ENCODE data around the gene MKI67.
A peak's percentile ranks its signal among the peaks of the same experiment; 100 is the strongest.

Gene MKI67

DNA sequence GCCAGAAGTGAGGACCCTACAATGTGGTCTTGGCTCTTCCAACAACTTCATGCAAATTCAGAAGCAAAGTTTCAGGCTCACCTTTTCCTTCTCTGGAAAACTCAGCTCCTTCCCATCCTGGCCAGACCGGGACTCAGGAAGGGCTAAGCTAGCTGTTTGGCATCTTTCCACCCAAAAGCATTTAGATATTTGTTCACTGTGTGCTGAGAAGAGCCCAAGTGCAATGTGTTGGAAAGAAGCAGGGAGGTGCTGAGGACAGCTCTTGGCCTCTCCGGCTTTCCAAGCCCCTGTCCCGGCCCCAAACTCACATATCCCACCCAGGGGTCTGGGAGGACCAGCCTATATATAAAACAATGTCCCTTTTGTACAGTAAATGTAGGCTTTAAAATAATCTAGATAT lies 44.5 kb downstream of the MKI67 start:
- DNase-seq = no peak

DNA sequence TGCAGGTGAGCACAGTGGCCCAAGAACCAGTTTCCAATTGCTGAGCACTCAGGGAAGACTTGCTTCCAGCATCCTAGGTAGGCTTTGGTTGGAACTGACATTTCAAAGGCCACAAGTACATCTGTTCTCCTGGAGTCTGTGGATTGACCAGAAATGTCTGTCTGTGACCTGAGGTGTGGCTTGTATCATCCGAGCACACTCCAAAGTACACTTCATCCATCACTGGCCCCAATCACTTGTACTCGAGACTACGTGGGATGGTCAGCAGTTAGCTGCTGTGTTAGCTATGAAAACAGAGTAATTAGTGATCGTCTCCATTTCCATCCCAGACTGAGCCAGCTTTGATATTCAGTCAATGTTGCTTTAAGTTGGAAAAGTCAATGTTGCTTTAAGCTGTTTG lies 45.0 kb downstream of the MKI67 start:
- no peak for DNase-seq

DNA sequence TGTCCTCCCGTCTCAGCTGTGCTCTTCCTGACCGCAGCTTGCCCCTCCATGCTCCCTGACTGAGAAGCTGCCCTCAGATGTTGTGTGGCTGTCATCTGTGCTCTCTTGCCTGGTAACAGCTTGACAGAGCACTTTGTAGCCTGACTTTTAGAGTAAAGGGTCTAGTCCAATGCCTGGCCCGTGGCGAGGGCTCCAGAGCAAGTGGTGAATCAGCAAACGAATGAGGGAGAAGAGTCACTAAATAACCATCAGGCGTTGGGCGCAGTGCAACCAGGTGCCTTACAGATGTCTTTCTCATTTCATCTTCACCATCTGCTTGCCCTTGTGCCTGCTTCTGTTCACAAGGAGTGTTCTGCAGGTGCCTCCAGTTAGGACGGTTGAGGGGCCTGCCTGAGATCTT lies 45.6 kb downstream of the MKI67 start:
- no peak for DNase-seq

DNA sequence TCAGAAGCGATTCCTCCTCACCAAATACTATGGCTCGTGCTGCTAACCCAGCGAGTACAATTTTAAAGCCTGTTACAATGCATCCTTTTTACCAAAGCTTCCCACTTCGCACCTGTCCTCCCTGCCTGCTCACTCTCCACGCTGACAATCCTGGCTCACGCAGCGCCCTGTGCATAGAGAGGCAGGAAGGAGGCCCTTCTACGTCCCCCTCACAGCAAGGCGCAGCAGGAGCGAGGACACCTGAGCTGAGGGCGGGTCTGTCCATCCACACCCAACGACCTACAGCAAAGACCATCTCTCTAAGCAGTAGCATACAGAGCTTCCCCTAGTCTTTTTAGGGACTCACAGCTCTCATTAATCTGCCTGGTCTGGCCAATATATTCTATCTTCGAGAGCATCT lies 46.0 kb downstream of the MKI67 start:
- no peak for DNase-seq

DNA sequence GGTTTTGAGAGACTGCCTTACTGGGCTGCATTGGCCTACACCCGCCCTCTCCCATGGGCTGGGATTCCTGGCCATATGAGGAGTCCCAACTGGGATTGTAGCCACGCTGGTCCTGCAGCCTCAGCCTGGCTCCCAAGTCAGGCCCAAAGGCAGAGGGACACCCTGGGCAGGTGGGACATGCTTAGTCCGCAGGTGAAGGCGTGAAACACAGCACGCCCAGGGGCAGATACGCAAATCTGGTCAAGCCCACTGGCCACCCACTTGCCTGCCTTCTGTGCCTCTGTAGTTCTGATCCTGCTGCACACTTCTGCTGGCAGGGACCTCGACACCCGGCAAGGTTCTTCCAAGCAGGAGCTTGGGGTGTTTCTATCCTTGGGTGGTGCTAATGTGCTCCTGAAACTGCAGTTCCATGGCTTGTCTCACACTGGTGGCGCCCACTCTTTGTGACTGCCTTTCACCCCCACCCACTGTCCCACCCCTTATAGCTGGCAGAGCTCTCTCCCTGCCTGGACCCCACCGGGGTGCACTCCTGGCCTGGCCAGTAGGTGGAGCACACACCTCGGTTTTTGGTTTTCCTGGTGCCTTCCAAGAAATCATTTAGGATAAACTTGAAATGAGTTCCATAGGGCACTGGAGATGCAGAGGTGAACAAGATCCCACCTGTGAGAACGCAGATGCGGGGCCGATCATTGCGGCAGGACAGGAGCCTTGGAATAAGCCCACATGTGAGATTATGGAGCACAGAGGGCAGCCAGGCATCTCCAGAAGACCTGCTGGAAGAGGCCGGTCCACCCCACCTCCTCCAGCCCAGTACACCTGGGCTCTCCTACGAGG lies 47.9 kb downstream of the MKI67 start:
- DNase-seq = peak; percentile 49 to 62

DNA sequence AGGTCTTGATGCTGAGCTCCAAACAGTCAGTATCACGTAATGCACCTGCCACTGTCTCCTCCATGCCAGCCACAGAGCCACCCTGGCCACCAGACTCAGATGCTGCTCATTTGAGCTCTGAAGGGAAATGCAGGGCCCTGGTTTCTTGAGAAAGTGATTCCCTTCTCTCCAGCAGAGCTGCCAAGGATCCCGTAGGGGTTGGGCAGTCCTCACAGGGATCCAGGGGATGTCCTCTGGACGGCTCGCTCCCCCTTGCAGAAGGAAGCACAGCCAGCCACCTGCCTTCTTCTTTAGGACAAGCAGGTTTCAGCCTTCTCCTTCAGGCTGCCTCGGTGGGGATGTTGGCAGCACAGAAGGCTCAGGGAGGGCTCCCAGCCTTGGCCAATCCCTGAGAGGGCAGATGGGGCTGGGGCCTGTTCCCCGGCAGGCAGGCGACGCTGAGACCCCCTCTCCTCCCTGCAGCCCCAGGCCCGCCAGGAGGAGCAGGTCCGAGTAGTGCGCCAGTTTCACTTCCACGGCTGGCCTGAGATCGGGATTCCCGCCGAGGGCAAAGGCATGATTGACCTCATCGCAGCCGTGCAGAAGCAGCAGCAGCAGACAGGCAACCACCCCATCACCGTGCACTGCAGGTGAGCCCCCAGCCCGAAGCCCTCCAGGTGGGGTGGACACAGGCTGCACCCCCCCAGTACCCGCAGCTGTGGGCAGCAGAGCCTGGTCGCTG lies 48.9 kb downstream of the MKI67 start:
- DNase-seq = no peak

DNA sequence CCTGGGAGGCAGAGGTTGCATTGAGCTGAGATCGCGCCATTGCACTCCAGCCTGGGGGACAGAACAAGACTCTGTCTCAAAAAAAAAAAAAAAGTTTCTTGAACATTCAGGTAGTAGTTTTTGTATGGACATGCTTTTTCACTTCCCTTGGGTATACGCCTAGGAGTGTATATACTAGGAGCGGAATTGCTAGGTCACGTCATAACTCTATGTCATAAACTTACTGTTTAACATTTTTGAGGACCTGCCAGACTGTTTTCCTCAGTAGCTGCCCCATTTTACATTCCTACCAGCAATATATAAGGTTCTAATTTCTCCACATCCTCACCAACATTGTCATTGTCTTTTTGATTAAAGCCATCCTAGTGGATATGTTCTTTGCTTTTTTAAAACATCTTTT lies 51.6 kb downstream of the MKI67 start:
- no peak for DNase-seq

DNA sequence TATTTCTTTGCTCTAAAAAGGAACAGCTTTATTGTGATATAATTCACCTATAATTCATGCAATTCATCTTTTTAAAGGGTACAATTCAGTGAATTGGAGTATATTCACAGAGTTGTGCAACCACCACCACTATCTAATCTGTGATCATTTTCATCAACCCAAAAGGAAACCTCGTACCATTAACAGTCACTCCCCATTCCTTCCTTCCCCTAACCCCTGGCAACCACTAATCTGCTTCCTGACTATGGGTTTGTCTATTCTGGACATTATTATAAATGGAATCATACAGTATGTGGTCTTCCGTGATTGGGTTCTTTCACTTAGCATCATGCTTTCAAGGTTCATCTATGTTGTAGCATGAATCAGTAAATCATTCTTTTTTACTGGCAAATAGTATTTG lies 52.3 kb downstream of the MKI67 start:
- DNase-seq = no peak

DNA sequence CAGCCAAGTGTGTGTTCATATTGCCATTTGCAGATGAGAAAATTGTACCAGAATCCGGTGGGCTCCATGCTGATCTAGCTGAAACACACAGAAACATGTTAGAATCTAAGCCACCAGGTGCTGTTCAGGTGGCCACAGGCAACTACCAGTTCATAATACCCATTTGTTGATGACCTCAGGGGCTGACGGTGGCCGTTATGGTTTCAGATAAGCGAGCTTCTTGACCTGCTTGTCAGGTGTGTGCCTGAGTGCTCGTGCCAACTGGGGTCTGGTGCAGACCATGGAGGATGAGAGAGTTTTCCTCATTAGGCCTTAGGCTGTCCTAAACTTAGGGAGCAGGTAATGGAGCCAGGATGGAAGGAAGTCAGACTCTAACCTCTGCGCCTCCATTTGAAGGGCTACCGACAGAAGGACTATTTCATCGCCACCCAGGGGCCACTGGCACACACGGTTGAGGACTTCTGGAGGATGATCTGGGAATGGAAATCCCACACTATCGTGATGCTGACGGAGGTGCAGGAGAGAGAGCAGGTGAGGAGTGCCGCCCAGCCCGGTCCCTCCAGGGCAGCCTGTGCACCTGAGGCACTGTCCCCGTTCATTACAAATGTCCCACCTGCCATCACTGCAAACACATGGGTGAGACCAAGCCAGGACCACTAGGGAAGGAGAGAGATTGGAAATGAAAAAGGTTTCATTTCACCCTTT lies 53.1 kb downstream of the MKI67 start:
- no peak for DNase-seq

DNA sequence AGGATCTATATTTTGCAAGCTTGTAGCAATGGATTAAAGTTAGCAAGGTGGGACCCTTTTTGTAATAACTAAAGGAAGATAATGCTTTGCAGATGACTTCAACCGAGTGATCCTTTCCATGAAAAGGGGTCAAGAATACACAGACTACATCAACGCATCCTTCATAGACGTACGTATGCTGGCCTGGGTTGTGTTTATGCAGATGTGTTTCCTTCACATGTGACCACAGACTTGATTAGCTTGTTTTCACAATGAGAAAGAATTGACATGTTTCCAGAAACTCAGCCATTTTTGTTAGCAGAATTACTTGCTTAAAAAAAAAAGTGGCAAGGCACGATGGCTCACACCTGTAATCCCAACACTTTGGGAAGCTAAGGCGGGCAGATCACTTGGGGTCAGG lies 54.2 kb downstream of the MKI67 start:
- DNase-seq = no peak

DNA sequence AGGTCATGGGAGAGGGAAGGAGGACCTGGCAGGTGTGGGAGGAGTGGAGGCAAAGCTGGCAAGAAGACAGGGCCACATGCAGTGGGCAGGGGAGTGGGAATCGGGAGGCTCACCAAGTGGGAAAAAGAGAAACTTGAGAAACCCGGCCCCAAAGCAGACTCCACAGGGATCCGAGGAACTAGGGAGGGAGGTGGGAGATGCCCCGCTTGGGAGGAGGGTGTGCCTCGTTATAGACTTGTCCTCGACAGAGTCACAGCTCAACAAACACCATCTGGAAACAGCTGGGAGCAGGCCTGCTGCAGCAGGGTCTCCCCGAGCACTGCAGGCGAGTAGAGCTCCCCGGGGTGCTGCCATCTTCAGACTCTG lies 54.8 kb downstream of the MKI67 start:
- DNase-seq = no peak

DNA sequence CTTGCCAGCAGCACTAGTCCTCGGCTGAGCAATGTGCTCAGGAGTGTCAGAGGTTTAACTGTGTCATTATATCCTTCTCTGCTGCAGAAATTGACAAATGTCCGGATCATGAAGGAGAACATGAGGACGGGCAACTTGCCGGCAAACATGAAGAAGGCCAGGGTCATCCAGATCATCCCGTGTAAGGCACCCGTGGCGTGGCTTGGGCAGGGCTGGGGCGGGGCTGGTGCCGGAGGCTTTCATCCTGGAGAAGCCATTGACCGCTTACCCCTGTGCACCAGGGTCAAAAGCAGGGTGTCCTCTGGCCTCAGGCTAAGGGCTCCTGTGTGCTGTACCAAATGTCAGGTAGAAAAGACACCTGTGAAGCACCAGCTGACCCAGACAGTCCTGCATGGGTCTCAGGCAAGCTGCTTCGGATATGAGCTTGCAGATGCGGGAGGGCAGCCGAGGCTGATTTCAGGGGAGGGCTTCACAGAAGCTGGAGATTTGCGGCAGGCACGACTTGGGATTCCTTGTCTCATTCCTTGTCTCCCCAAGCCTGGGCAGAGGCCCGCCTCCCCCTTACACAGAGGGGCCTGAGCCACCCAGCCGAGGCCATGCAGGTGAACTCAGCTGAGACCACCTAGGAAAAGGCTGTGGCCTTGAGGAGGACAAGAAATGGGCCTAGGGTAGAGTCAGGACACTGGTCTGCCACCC lies 55.4 kb downstream of the MKI67 start:
- DNase-seq = no peak

DNA sequence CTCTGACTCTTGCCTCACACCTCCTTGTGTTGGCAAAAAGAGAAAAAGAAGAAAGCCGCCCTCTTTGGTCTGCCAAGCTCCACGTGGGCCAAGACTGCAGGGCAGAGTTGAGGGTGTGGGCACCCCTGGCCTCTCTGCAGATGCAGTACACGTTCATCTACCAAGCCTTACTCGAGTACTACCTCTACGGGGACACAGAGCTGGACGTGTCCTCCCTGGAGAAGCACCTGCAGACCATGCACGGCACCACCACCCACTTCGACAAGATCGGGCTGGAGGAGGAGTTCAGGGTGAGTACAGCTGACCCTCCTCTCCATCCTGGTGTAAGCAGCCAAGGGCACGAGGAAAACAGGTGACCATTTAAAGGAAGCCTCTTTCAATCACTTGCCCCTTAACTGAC lies 56.1 kb downstream of the MKI67 start:
- no peak for DNase-seq

DNA sequence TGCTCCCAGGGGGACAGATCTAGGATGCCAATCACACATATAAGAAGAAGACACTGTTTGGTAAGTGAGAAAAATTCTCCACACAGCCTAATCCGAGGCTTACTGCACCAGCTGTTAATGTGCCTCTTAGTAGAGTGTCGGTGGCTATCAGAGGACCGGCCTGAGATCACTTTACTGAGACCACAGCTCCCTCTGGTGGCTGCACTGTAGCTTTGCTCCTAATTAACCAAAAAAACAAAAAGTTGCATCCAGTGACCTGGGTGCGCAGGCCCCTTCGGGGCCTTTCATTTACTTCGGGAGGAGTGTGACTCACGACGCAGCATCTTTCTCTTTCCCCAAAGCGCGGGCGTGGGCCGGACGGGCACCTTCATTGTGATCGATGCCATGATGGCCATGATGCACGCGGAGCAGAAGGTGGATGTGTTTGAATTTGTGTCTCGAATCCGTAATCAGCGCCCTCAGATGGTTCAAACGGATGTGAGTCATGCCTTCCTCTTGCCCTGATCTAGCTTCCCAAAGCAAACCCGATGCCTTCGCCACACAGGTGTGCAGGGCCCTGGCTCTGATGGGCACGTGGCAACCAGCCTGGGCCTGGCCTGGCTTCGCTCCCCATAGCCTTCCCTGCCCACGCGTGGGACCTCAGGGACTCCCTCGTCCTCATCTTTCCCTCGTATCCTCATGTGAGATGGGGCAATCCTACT lies 56.7 kb downstream of the MKI67 start:
- peak; percentile 81 for DNase-seq

DNA sequence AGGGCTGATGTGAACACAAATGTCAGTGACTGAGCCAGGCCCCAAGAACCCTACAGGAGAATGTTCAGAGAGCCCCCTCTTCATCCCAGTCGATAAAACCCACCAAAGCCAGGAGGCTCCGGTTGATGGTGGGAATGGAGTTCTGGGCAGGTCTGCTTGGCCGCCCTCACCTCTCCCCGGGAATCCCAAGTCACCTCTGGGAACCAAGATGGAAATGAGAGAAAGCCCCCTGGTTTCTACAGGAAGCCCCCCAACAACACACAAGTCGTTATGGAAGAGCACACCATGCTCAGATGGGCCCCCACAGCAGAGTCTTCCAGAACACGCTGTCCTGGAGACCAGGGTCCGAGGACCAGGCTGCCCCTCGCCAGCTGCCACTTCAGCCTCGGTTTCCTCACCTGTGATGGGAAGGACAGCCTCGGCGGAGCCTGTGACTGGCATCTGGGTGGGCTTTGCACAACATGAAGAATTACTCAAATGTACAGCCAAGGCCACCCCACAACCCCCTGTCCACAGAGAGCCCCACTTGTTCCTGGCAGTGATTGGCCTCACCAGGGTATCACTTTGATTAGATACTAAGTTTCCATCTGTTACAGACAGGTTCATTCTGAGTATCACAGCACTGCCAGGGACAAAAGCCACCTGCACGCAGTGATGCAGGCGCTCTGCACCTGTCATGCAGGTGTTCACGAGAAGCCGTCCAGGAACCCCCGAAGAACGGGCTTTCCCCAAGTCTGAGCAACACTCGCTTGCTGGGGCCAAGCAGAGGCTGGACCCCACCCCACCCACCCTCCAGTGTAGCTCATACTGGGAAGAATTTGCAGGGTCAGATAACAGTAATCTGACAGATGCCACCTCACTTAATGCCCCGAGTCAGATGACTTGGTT lies 57.6 kb downstream of the MKI67 start:
- no peak for DNase-seq

DNA sequence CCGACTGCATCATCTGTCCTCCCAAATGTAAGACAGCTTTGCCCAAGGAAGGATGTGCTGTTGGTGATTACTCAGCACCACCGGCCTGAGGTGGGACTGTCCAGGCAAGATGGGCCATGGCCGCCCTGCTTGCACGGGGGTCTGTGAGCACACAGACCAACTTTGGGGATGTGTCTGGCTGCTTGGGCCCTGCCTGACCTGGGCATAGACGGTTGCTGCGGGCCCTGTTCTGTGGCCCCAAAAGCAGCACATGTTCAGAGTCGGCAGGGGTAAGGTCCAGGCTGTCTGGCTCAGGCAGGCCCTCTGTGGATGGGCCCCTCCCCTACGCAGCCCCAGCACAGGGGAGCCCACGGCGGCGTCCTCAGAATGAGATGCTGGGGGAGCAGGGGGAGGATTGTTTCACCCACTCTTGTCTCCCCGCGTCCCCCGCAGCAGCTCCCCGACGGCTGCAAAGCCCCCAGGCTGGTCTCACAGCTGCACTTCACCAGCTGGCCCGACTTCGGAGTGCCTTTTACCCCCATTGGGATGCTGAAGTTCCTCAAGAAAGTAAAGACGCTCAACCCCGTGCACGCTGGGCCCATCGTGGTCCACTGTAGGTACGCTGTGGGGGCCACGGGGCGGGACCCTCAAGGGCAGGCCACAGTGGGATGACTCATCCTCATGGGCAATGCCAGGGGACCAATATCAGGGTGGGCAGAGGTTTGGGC lies 58.4 kb downstream of the MKI67 start:
- DNase-seq = no peak

DNA sequence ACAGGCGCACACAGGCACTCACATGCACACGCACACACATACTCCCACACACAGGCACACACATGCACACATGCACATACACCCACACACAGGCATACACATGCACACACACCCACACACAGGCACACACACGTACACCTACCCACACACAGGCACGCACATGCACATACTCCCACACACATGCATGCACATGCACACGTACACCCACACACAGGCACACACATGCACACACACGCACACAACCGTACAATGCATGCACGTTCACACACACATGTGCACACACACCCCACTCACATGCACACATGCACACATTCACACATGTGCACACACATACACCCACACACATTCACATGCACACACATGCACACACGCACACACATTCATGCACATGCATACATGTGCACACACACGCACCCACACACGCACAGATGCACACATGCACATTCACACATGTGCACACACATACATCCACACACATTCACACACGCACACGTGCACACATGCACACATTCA lies 59.3 kb downstream of the MKI67 start:
- DNase-seq = no peak

DNA sequence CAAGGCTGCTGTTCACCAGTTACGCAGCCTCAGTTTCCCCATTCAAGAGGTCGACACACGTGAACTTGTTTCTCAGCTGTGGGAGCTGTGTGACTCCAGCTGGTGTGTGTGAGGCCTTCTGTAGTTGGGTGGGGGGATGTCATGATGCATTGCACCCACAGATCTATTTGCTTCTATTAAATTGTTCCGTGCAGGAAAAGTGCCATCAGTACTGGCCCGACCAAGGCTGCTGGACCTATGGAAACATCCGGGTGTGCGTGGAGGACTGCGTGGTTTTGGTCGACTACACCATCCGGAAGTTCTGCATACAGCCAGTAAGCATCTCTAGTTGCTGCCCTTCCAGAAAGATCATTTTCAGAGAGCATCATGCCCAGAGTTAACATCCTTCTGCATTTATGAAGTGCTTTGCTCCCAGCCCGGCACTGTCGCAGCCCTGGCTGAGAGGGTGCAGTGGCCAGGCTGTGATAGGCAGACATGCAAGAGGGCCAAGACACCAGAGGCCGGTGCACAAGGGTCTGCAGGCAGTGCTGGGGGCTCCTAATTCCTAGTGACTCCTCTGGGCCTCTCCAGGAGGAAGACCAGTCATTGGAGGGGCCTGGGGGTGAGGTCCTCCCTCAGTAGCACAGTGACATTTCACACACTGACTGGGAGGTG lies 60.2 kb downstream of the MKI67 start:
- no peak for DNase-seq

DNA sequence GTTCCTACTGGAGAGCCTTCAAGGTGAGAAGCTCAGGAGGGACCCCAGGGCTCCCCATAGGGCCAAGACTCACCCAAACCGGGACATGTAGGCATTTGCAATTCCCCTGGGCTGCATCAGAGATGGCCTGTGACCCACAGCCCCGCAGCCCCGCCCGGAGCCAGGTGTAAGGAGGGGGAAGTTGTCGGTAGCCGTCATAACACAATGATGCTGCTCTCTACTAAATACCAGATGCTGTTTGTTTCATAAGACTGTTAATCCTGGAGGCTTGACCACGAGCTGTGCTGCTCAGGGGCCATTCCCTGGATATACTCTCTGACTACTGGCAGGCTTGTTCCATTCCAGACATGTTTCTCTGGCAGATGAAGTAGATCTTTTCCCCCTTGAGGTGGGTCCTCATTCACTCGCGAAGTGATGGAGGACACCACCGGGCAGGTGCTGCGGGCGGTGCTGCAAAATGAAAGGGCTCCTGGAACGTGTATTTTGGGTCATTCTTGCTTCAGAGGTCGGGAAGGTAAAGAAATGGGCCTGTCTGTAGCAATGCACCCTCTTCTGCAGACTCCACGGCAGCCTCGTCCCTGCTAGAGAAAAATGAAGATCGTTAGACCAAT lies 61.1 kb downstream of the MKI67 start:
- no peak for DNase-seq
